MM.1S (cell line): ENCODE measurements around the gene JCHAIN.

Experiments used
- DNase-seq: peaks from one replicate; pipeline ENCODE4 v3.0.0-alpha.2; 2015
- H2AFZ ChIP-seq: fragments of 300-600 bp; sonication (generic); 2 replicates; pipeline ENCODE4 v1.6.0; 2016; ENCODE audit warnings: antibody characterized with exemption, low read length
- H3F3A ChIP-seq: fragments of 300-600 bp; sonication (generic); 2 replicates; pipeline ENCODE4 v1.6.1; 2016; ENCODE audit warnings: mild to moderate bottlenecking, antibody characterized with exemption, low read length, moderate library complexity, mixed read lengths; ENCODE audit not compliant: insufficient read depth
- H3K27ac ChIP-seq: fragments of 300-600 bp; sonication (generic); 2 replicates; pipeline ENCODE4 v1.5.1; 2016; ENCODE audit warnings: mild to moderate bottlenecking, low read length
- H3K27me3 ChIP-seq: fragments of 300-600 bp; sonication (generic); replicated peaks from 2 replicates; pipeline ENCODE4 v1.6.0; 2016; ENCODE audit warnings: low read length; ENCODE audit not compliant: insufficient read depth
- H3K36me3 ChIP-seq: fragments of 300-600 bp; sonication (generic); replicated peaks from 2 replicates; pipeline ENCODE4 v1.6.1; 2016; ENCODE audit warnings: mild to moderate bottlenecking, low read length, mixed read lengths; ENCODE audit not compliant: insufficient read depth
- H3K4me1 ChIP-seq: fragments of 300-600 bp; sonication (generic); 2 replicates; pipeline ENCODE4 v1.6.1; 2016; ENCODE audit warnings: low read length, mixed read lengths
- H3K4me2 ChIP-seq: fragments of 300-600 bp; sonication (generic); 2 replicates; pipeline ENCODE4 v1.6.0; 2016; ENCODE audit warnings: low read depth, low read length
- H3K4me3 ChIP-seq: fragments of 300-600 bp; sonication (generic); 2 replicates; pipeline ENCODE4 v1.5.1; 2016; ENCODE audit warnings: low read length, mixed read lengths
- H3K79me2 ChIP-seq: fragments of 300-600 bp; sonication (generic); 2 replicates; pipeline ENCODE4 v1.6.1; 2016; ENCODE audit warnings: mixed run types, low read length, mixed read lengths
- H3K9ac ChIP-seq: fragments of 300-600 bp; sonication (generic); 2 replicates; pipeline ENCODE4 v1.6.1; 2016; ENCODE audit warnings: low read length, mixed read lengths
- H3K9me2 ChIP-seq: fragments of 300-600 bp; sonication (generic); replicated peaks from 2 replicates; pipeline ENCODE4 v1.6.1; 2016; ENCODE audit warnings: mild to moderate bottlenecking, low read length, mixed read lengths; ENCODE audit not compliant: insufficient read depth
- H3K9me3 ChIP-seq: fragments of 300-600 bp; sonication (generic); replicated peaks from 2 replicates; pipeline ENCODE4 v1.6.1; 2016; ENCODE audit warnings: mild to moderate bottlenecking, low read length, mixed read lengths; ENCODE audit not compliant: insufficient read depth
- H4K20me1 ChIP-seq: fragments of 300-600 bp; sonication (generic); 2 replicates; pipeline ENCODE4 v1.6.1; 2016; ENCODE audit warnings: mild to moderate bottlenecking, low read length, moderate library complexity, mixed read lengths; ENCODE audit not compliant: insufficient read depth
- EZH2 ChIP-seq: fragments of 300-600 bp; sonication (generic); optimal IDR thresholded peaks from 2 replicates; pipeline ENCODE3; 2017; ENCODE audit warnings: low read depth, mild to moderate bottlenecking, antibody characterized with exemption, low read length, mixed read lengths
- EZH2phosphoT487 ChIP-seq: fragments of 300-600 bp; sonication (generic); IDR thresholded peaks from 2 replicates; pipeline ENCODE4 v1.6.1; 2018; ENCODE audit warnings: antibody characterized with exemption, low read length
- TF ChIP-seq, protein P1 (sequence below): fragments of 300-600 bp; sonication (generic); IDR thresholded peaks from 2 replicates; pipeline ENCODE4 v1.5.1; 2016; ENCODE audit warnings: antibody characterized with exemption, low read length, mixed read lengths

The JCHAIN gene

DNA sequence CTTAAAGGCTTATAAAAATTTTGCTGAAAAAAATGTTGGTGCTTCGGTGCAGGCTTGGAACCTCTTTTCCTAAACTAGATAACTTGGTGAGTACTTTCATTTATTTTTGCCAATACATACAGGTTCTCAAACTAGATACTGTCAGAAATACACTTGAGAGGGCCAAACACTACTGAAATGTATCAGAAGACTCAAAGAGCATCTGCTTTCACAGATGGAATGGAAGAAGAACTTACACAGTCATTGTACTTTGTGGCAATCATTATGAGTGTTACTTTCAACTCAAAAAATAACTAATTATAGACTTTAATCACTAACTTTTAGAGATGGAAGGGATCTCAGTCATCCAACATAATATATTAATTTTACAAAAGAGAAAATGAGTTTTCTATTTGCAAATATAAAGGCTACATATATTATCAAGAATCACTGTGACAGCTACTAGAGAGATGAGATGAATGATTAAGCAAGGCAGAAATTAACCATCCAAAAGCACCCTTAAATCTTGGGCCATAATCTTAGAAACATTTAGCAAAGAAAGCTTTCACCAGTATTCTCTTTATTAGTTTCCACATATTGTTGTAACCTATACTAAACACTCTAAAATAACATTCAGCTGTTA lies 36.7 kb downstream of the JCHAIN start:
- H3K9me3 ChIP-seq = no peaks in the 10 kb centered on the region
- peaks cover under 1% of the 10 kb centered on the region for H3F3A ChIP-seq
- H3K27me3 ChIP-seq = no peaks in the 10 kb centered on the region
- no peak overlapping the region for H3K9ac ChIP-seq
- no peaks in the 10 kb centered on the region for H4K20me1 ChIP-seq
- H3K79me2 ChIP-seq = no peaks in the 10 kb centered on the region
- TF ChIP-seq, protein P1, sequence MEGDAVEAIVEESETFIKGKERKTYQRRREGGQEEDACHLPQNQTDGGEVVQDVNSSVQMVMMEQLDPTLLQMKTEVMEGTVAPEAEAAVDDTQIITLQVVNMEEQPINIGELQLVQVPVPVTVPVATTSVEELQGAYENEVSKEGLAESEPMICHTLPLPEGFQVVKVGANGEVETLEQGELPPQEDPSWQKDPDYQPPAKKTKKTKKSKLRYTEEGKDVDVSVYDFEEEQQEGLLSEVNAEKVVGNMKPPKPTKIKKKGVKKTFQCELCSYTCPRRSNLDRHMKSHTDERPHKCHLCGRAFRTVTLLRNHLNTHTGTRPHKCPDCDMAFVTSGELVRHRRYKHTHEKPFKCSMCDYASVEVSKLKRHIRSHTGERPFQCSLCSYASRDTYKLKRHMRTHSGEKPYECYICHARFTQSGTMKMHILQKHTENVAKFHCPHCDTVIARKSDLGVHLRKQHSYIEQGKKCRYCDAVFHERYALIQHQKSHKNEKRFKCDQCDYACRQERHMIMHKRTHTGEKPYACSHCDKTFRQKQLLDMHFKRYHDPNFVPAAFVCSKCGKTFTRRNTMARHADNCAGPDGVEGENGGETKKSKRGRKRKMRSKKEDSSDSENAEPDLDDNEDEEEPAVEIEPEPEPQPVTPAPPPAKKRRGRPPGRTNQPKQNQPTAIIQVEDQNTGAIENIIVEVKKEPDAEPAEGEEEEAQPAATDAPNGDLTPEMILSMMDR = no peak
- no peak for TF ChIP-seq EZH2phosphoT487
- TF ChIP-seq EZH2 = no peak
- H3K4me1 ChIP-seq = no peaks in the 10 kb centered on the region
- no peak overlapping the region for H3K27ac ChIP-seq
- H3K9me2 ChIP-seq = no peaks in the 10 kb centered on the region
- DNase-seq = no peak
- H3K4me3 ChIP-seq = no peak overlapping the region
- H3K4me2 ChIP-seq = no peak overlapping the region
- H2AFZ ChIP-seq = no peak overlapping the region
- H3K36me3 ChIP-seq = no peaks in the 10 kb centered on the region

DNA sequence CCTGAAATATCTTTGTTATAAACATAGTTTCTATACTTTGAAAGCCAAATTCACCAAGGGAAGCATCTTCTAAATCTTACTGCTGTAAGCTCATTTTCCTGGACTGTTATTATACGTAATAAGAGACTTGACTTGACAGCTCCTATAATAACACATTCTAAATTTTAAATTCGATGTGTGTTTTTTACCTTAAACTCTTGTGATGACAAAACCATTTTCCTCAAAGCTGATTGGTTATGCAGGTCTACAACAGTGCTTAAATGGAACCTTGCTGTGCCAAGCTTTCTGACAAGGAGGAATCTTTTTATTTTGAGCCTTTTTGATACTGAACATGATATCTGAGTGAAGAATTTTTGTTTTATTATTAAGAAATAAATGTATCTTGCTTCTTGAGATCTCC lies 37.9 kb downstream of the JCHAIN start, which contains the start of gene ENAM:
Gene ENAM, plus strand, starts transcription at position 301 of the 400 bp plus-strand sequence. CDS start 757 bp downstream, outside the sequence.
- no peak within 1 kb of the TSS for H3K9ac ChIP-seq
- TF ChIP-seq, protein P1 = no peak
- TF ChIP-seq EZH2phosphoT487 (no peak), EZH2 (no peak)
- no peak for DNase-seq
- no peaks in the 10 kb centered on the region for H3K9me2 ChIP-seq
- H3K4me2 ChIP-seq = no peak within 1 kb of the TSS
- no peaks in the 10 kb centered on the region for H3K79me2 ChIP-seq
- H4K20me1 ChIP-seq = no peaks in the 10 kb centered on the region
- H2AFZ ChIP-seq = no peak within 1 kb of the TSS
- peaks cover 7% of the 10 kb centered on the region for H3F3A ChIP-seq
- no peak within 1 kb of the TSS for H3K4me3 ChIP-seq
- H3K4me1 ChIP-seq = no peaks in the 10 kb centered on the region
- no peak within 1 kb of the TSS for H3K27ac ChIP-seq
- no peaks in the 10 kb centered on the region for H3K36me3 ChIP-seq
- H3K9me3 ChIP-seq = no peaks in the 10 kb centered on the region
- no peaks in the 10 kb centered on the region for H3K27me3 ChIP-seq

DNA sequence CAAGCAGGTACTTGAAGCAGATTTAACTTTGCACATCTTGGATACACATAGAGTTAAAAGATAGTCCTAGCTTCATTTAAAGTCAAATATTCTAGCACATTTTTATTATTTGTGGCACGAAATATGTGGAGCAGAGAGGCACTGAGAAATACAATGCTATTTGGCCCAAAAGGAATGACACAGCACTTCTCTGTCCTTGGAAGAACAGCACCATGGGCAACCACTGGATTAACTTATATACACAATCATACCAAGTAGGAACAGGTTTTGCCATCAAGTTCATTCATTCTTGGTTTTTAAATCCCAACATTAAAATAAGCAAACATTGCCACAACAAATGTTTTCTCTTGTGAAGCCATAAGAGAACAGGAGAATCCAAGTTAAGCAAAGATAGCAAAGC lies 38.7 kb downstream of the JCHAIN start:
- Histone ChIP-seq H3K9ac (no peak overlapping the region), H3K9me2 (no peaks in the 10 kb centered on the region), H3K4me3 (no peak overlapping the region), H4K20me1 (no peaks in the 10 kb centered on the region), H3K9me3 (no peaks in the 10 kb centered on the region), H3K27me3 (no peaks in the 10 kb centered on the region), H2AFZ (no peak overlapping the region), H3K4me2 (no peak overlapping the region), H3K79me2 (no peaks in the 10 kb centered on the region), H3K36me3 (no peaks in the 10 kb centered on the region), H3K27ac (no peak overlapping the region), H3K4me1 (no peaks in the 10 kb centered on the region), H3F3A (peaks cover 7% of the 10 kb centered on the region)
- no peak for DNase-seq
- no peak for TF ChIP-seq EZH2phosphoT487
- TF ChIP-seq EZH2 = no peak
- TF ChIP-seq, protein P1 = no peak
